Glutamatergic neuron (in vitro differentiated cells): Measurements from ENCODE around the gene CABCOCO1. TPM values are rescaled to one million over a fixed set of nuclear protein-coding genes. Genes with fewer than 3 reads are reported as not detected.

Experiments
- DNase-seq: peaks from one replicate; pipeline ENCODE4 v3.0.0; 2022
- H3K27ac Mint-ChIP-seq: one replicate; pipeline ENCODE4 v1.8.0; 2020; ENCODE audit warnings: mild to moderate bottlenecking, mixed read lengths, inconsistent platforms; ENCODE audit not compliant: unreplicated experiment
- H3K27me3 Mint-ChIP-seq: one replicate; pipeline ENCODE4 v1.8.0; 2020; ENCODE audit warnings: mild to moderate bottlenecking, moderate library complexity, mixed read lengths, inconsistent platforms; ENCODE audit not compliant: unreplicated experiment
- H3K36me3 Mint-ChIP-seq: one replicate; pipeline ENCODE4 v1.8.0; 2020; ENCODE audit warnings: mild to moderate bottlenecking, mixed read lengths, inconsistent platforms; ENCODE audit not compliant: unreplicated experiment
- H3K4me1 Mint-ChIP-seq: one replicate; pipeline ENCODE4 v1.8.0; 2020; ENCODE audit warnings: mild to moderate bottlenecking, low read depth, mixed read lengths, inconsistent platforms; ENCODE audit not compliant: unreplicated experiment
- H3K4me3 Mint-ChIP-seq: one replicate; pipeline ENCODE4 v1.8.0; 2020; ENCODE audit warnings: mild to moderate bottlenecking, mixed read lengths, inconsistent platforms; ENCODE audit not compliant: unreplicated experiment
- H3K9me3 Mint-ChIP-seq: one replicate; pipeline ENCODE4 v1.8.0; 2020; ENCODE audit warnings: mild to moderate bottlenecking, moderate library complexity, mixed read lengths, inconsistent platforms; ENCODE audit not compliant: unreplicated experiment
- total RNA-seq: library from RNA; stranded (reverse); fragmentation: NEBNext Ultra II Directional; extraction: Animal tissue kit (Norgen Biotek cat#: 25700); gene quantifications from one replicate; pipeline ENCODE4 v1.2.1, GENCODE V29; 2021; ENCODE audit not compliant: unreplicated experiment
- TF ChIP-seq, protein P1 (sequence below): fragments of 200-600 bp; sonication (generic); IDR thresholded peaks from one replicate; pipeline ENCODE4 v1.5.0; 2021; ENCODE audit not compliant: partially characterized antibody, unreplicated experiment

The CABCOCO1 gene
- total RNA-seq, 1 donor from 2014 or later, result not detected

DNA sequence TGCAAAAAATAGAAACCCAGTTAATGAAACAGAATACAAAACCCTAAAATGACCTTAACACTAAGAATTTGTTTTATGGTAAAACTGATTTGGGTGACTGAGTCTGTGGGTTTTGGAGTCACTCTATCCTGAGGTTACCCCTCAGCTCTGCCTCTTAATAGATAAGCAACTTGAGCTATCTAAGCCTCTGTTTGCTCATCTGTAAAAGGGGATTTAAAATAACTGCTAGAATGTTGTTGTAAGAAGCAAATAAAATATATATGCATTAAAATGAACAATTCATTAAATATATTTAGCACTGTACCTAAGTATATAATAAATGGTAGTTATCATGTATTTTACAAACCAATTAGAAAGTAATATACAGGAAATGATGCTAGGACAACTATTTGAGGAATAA, 115.4 kb downstream of the CABCOCO1 start:
- no peaks in the 10 kb centered on the region for H3K36me3 Mint-ChIP-seq
- H3K4me1 Mint-ChIP-seq, result no peaks in the 10 kb centered on the region
- no peak overlapping the region for H3K4me3 Mint-ChIP-seq
- no peaks in the 10 kb centered on the region for H3K27me3 Mint-ChIP-seq
- TF ChIP-seq, protein P1, sequence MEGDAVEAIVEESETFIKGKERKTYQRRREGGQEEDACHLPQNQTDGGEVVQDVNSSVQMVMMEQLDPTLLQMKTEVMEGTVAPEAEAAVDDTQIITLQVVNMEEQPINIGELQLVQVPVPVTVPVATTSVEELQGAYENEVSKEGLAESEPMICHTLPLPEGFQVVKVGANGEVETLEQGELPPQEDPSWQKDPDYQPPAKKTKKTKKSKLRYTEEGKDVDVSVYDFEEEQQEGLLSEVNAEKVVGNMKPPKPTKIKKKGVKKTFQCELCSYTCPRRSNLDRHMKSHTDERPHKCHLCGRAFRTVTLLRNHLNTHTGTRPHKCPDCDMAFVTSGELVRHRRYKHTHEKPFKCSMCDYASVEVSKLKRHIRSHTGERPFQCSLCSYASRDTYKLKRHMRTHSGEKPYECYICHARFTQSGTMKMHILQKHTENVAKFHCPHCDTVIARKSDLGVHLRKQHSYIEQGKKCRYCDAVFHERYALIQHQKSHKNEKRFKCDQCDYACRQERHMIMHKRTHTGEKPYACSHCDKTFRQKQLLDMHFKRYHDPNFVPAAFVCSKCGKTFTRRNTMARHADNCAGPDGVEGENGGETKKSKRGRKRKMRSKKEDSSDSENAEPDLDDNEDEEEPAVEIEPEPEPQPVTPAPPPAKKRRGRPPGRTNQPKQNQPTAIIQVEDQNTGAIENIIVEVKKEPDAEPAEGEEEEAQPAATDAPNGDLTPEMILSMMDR, result no peak
- DNase-seq, result no peak
- no peaks in the 10 kb centered on the region for H3K9me3 Mint-ChIP-seq
- H3K27ac Mint-ChIP-seq, result no peak overlapping the region

DNA sequence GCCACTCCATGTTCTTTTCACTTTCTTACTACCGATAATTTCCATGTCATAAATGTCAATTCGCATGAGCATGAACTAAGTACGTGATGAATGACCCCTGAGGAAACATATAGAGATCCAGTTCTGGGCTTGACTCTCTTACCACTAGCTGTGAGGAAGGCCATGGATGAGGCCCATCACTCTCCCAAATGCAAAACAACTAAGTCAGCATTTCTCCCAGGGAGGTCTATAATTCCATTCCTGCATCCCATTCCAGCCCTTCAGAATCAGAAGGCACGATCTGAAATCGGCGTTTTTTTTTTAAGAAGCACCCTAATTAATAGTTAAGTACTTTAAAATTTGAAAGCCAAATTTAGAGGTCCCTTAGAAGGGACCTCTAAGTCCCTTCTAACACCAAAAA, 116.5 kb downstream of the CABCOCO1 start:
- Mint-ChIP-seq H3K27me3 (no peaks in the 10 kb centered on the region), H3K4me3 (no peak overlapping the region), H3K4me1 (no peaks in the 10 kb centered on the region), H3K36me3 (no peaks in the 10 kb centered on the region), H3K27ac (no peak overlapping the region), H3K9me3 (no peaks in the 10 kb centered on the region)
- no peak for DNase-seq
- TF ChIP-seq, protein P1, result no peak

DNA sequence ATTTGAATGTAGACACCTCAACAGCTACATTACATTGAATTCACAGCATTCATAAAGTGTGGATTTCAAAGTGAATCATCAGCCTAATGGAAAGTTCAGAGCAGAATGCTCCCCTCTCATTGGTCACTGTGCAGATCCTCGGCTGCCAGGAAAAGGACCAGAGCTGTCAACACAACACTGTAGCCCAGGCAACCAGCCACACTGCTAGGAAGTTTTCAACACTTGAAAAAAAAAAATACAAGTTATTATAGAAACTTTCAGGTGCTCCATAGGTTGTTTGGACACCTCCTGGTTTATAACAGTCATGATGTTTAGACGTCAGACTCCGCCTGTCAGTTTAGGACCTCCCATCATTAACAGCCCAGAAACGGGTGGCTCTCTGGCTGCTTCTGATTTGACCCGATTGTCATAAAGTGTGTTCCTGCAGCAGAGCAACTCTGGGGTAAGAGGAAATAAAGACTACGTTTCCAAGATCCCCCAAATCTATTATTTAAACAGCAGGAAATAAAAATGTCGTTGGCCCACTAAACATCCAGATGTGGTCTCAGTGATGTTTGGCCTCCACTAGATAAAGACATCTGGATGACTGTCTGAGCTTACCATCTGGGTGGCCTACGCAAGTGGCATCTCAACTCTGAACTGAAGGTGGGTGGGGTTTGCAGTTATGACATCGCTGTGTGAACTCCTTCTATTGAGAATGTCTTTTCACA, 117.4 kb downstream of the CABCOCO1 start:
- TF ChIP-seq, protein P1, result no peak
- Mint-ChIP-seq H3K27me3 (no peaks in the 10 kb centered on the region), H3K9me3 (no peaks in the 10 kb centered on the region), H3K36me3 (no peaks in the 10 kb centered on the region), H3K4me3 (no peak overlapping the region), H3K4me1 (no peaks in the 10 kb centered on the region), H3K27ac (no peak overlapping the region)
- DNase-seq, result no peak

DNA sequence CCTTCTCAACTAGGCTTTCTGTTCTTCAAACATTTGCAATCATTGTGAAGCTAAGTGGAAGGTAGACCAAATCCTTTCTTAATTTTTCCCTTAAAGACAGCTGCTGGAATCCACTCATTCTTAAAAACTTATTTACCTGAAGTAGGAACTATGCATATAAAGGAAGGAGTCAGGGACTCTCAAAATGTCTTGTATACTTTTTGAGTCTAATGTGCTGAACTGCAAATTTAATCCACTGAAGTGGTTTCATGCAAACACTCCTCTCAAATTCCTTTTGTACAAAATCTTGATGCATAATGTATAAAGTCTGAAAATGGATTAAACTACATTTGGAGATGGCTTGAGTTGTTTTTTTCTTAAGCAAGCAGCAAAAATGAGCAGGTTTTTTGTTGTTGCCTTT, 118.0 kb downstream of the CABCOCO1 start:
- H3K36me3 Mint-ChIP-seq, result no peaks in the 10 kb centered on the region

DNA sequence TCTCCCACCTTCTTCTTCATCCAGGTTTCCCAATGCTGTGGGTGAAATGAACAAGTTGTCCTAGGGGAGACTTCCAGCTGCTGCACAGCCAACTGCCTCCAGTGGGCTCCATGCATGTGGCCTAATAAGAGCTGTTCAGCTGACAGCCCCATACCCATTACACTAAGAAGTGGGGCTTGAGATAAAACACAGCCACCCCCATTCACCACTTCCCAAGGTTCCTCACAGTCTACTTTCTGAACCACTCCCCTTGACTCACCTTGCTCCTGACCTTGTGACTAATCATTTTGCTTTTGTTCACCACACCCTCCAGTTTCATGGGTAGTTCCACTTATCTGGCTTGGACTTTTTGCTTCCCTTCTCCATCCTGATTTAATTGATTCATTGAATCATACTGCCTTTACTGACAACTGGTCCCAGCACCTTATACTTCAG, 119.3 kb downstream of the CABCOCO1 start:
- H3K36me3 Mint-ChIP-seq, result no peaks in the 10 kb centered on the region
- no peaks in the 10 kb centered on the region for H3K4me1 Mint-ChIP-seq
- H3K27ac Mint-ChIP-seq, result no peak overlapping the region
- no peaks in the 10 kb centered on the region for H3K27me3 Mint-ChIP-seq
- no peaks in the 10 kb centered on the region for H3K9me3 Mint-ChIP-seq
- H3K4me3 Mint-ChIP-seq, result no peak overlapping the region
- DNase-seq, result no peak
- TF ChIP-seq, protein P1, result no peak

More for the DNA sequence above, 118.0 kb downstream of the CABCOCO1 start:
- TF ChIP-seq, protein P1, result no peak
- H3K9me3 Mint-ChIP-seq, result no peaks in the 10 kb centered on the region
- H3K27ac Mint-ChIP-seq, result no peak overlapping the region
- no peak overlapping the region for H3K4me3 Mint-ChIP-seq
- no peaks in the 10 kb centered on the region for H3K4me1 Mint-ChIP-seq
- DNase-seq, result no peak
- no peaks in the 10 kb centered on the region for H3K27me3 Mint-ChIP-seq
